GM18520 (cell line): ENCODE results near the gene OTUD5.

ENCODE experiments used
- ATAC-seq: cut with Tn5 transposase; IDR thresholded peaks from one replicate; pipeline ENCODE4 v1.9.1; 2021; ENCODE audit not compliant: unreplicated experiment

The OTUD5 gene

GRCh38 chrX:48972220-48973164 lies 15.1 kb upstream of the OTUD5 start:
- ATAC-seq = no peak

GRCh38 chrX:48971249-48972219 lies 14.1 kb upstream of the OTUD5 start, which contains the start of gene KCND1:
Gene KCND1 (minus strand): TSS chrX:48971844. CDS start chrX:48970271, 1,573 bp downstream.
- no peak for ATAC-seq

GRCh38 chrX:48969471-48969870 lies 12.1 kb upstream of the OTUD5 start:
- ATAC-seq = no peak

GRCh38 chrX:48968377-48968776 lies 11.0 kb upstream of the OTUD5 start:
- no peak for ATAC-seq

GRCh38 chrX:48966796-48967579 lies 9.6 kb upstream of the OTUD5 start:
- ATAC-seq = no peak

- no peak for ATAC-seq
These were observed 8.6 kb upstream of the OTUD5 start for GRCh38 chrX:48965959-48966358.

GRCh38 chrX:48961585-48962091 lies 4.2 kb upstream of the OTUD5 start:
- ATAC-seq = no peak

GRCh38 chrX:48960291-48960690 lies 2.9 kb upstream of the OTUD5 start:
- no peak for ATAC-seq

- no peak for ATAC-seq
These were observed 1.3 kb upstream of the OTUD5 start for GRCh38 chrX:48958635-48959094.

- ATAC-seq = peak; percentile 89
These were observed 624 bp upstream of the OTUD5 start for GRCh38 chrX:48957827-48958634.

- no peak for ATAC-seq
These were observed 536 bp downstream of the OTUD5 start for GRCh38 chrX:48956728-48957414.

- no peak for ATAC-seq
These were observed 8.8 kb downstream of the OTUD5 start for GRCh38 chrX:48948589-48948988.

GRCh38 chrX:48945517-48946348 lies 11.7 kb downstream of the OTUD5 start:
- ATAC-seq = peak; percentile 41

- ATAC-seq = no peak
These were observed 14.5 kb downstream of the OTUD5 start for GRCh38 chrX:48942895-48943294.

GRCh38 chrX:48940404-48940955 lies 16.9 kb downstream of the OTUD5 start:
- no peak for ATAC-seq

- ATAC-seq = no peak
These were observed 17.7 kb downstream of the OTUD5 start for GRCh38 chrX:48939524-48940228.
